ENCODE measurements around the gene LRBA.
"Not testable (repeated sequence)": the region's sequence is repeated elsewhere in the genome, so short reads cannot be mapped to it uniquely, and the experiment has no call there.

The LRBA gene

GRCh38 chr4:150974750-150975149, 40.3 kb downstream of the LRBA start:
- no peak for DNase-seq (ENCODE audit: low read depth in 2 of 2)

- no peak for DNase-seq (ENCODE audit: low read depth in 2 of 2)
Observed at GRCh38 chr4:150974252-150974640, 40.8 kb downstream of the LRBA start.

GRCh38 chr4:150973626-150974251, 41.3 kb downstream of the LRBA start:
- no peak for DNase-seq (ENCODE audit: low read depth in 2 of 2)

GRCh38 chr4:150972592-150972991, 42.5 kb downstream of the LRBA start:
- no peak for DNase-seq (ENCODE audit: low read depth in 2 of 2)

- DNase-seq (ENCODE audit: low read depth in 2 of 2): no peak
Observed at GRCh38 chr4:150971901-150972300, 43.2 kb downstream of the LRBA start.

- no peak for DNase-seq (ENCODE audit: low read depth in 2 of 2)
Observed at GRCh38 chr4:150970685-150971151, 44.4 kb downstream of the LRBA start.

GRCh38 chr4:150964754-150965153, 50.3 kb downstream of the LRBA start:
- no peak for DNase-seq (ENCODE audit: low read depth in 2 of 2)

GRCh38 chr4:150963602-150964345, 51.3 kb downstream of the LRBA start:
- DNase-seq (ENCODE audit: low read depth in 2 of 2): not testable (repeated sequence)

GRCh38 chr4:150962245-150962644, 52.8 kb downstream of the LRBA start:
- DNase-seq (ENCODE audit: low read depth in 2 of 2): no peak

- no peak for DNase-seq (ENCODE audit: low read depth in 2 of 2)
Observed at GRCh38 chr4:150961566-150961965, 53.5 kb downstream of the LRBA start.

- peak in 1 of 2 donors; percentile 9 for DNase-seq (ENCODE audit: low read depth in 2 of 2)
Observed at GRCh38 chr4:150960818-150961217, 54.3 kb downstream of the LRBA start.

GRCh38 chr4:150960079-150960478, 55.0 kb downstream of the LRBA start:
- DNase-seq (ENCODE audit: low read depth in 2 of 2): no peak

GRCh38 chr4:150957981-150958380, 57.1 kb downstream of the LRBA start:
- not testable (repeated sequence) for DNase-seq (ENCODE audit: low read depth in 2 of 2)

GRCh38 chr4:150957095-150957494, 58.0 kb downstream of the LRBA start:
- DNase-seq (ENCODE audit: low read depth in 2 of 2): not testable (repeated sequence)

- not testable (repeated sequence) for DNase-seq (ENCODE audit: low read depth in 2 of 2)
Observed at GRCh38 chr4:150953916-150954315, 61.2 kb downstream of the LRBA start.

GRCh38 chr4:150952167-150952845, 62.8 kb downstream of the LRBA start:
- no peak for DNase-seq (ENCODE audit: low read depth in 2 of 2)

- no peak for DNase-seq (ENCODE audit: low read depth in 2 of 2)
Observed at GRCh38 chr4:150950657-150951288, 64.3 kb downstream of the LRBA start.

- DNase-seq (ENCODE audit: low read depth in 2 of 2): no peak
Observed at GRCh38 chr4:150949943-150950342, 65.1 kb downstream of the LRBA start.

- no peak for DNase-seq (ENCODE audit: low read depth in 2 of 2)
Observed at GRCh38 chr4:150949342-150949741, 65.7 kb downstream of the LRBA start.

GRCh38 chr4:150948710-150949109, 66.4 kb downstream of the LRBA start:
- no peak for DNase-seq (ENCODE audit: low read depth in 2 of 2)

GRCh38 chr4:150948074-150948473, 67.0 kb downstream of the LRBA start:
- DNase-seq (ENCODE audit: low read depth in 2 of 2): no peak

GRCh38 chr4:150944660-150945059, 70.4 kb downstream of the LRBA start:
- no peak for DNase-seq (ENCODE audit: low read depth in 2 of 2)

Measured in stimulated activated CD4-positive, alpha-beta T cell treated with anti-CD3 and anti-CD28 coated beads, Interleukin-1b, Interleukin-23, amount 100 ng/mL, for 1 hour (primary cell).